Immature natural killer cell (primary cell): ENCODE measurements around the gene POU6F2. TPM values are rescaled to one million over a fixed set of nuclear protein-coding genes. Genes with fewer than 3 reads are reported as not detected.

Experiments used
- DNase-seq, 3 donors: peaks; one replicate each; pipeline ENCODE4 v3.0.0; 2022; ENCODE audit warnings: mixed read lengths in 1 of 3
- H3K27ac Mint-ChIP-seq, 6 donors: one replicate each; pipeline ENCODE4 v1.8.0; 2020; ENCODE audit warnings: mixed read lengths in 6 of 6, mild to moderate bottlenecking in 5 of 6, inconsistent platforms in 4 of 6, moderate library complexity in 3 of 6
- H3K27me3 Mint-ChIP-seq, 3 donors: one replicate each; pipeline ENCODE4 v1.8.0; 2020 to 2021; ENCODE audit warnings: low read depth in 3 of 3, mild to moderate bottlenecking in 3 of 3, mixed read lengths in 3 of 3, moderate library complexity in 3 of 3, inconsistent platforms in 1 of 3
- H3K36me3 Mint-ChIP-seq, 3 donors: one replicate each; pipeline ENCODE4 v1.8.0; 2020; ENCODE audit warnings: mixed read lengths in 3 of 3, inconsistent platforms in 2 of 3, mild to moderate bottlenecking in 2 of 3
- H3K4me1 Mint-ChIP-seq, 2 donors: one replicate each; pipeline ENCODE4 v1.8.0; 2020; ENCODE audit warnings: inconsistent platforms in 2 of 2, mild to moderate bottlenecking in 2 of 2, mixed read lengths in 2 of 2, moderate library complexity in 1 of 2
- H3K4me3 Mint-ChIP-seq, 5 donors: one replicate each; pipeline ENCODE4 v1.8.0; 2020; ENCODE audit warnings: mild to moderate bottlenecking in 5 of 5, mixed read lengths in 5 of 5, inconsistent platforms in 3 of 5, moderate library complexity in 3 of 5
- H3K9me3 Mint-ChIP-seq, 6 donors: one replicate each; pipeline ENCODE4 v1.8.0; 2020; ENCODE audit warnings: mild to moderate bottlenecking in 6 of 6, mixed read lengths in 6 of 6, inconsistent platforms in 4 of 6, moderate library complexity in 3 of 6
- polyA plus RNA-seq, 3 donors: library from polyadenylated mRNA; unstranded; fragments of 300-500 nt; fragmentation: Illumina TruSeq; gene quantifications; one replicate each; pipeline ENCODE4 v1.2.3, GENCODE V29; 2021

The POU6F2 gene
- polyA plus RNA-seq, 3 donors from 2014 or later = not detected

DNA sequence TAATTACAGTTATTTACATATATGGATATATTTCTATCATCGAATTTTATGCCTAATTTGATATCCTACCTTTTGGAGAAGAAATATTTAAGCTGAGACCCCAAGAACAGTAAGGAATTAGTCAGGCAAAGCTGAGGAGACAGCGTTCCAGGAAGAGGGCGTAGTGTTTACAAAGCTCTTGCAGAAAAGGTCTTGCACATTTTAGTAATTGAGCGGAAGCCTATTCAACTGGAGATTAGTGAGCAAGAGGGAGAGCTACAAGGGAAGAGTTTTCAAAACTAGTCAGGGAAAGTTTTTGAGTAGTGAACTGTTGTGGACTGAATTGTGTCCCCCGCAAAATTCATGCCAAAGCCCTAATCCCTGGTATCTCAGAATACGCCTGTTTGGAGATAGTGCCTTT is 26.5 kb upstream of the POU6F2 start:
- Mint-ChIP-seq H3K27ac (no peak overlapping the region), H3K27me3 (peaks cover 3 to 10% (median 3%) of the 10 kb centered on the region in 3 donors), H3K4me3 (no peak overlapping the region), H3K36me3 (no peaks in the 10 kb centered on the region), H3K4me1 (no peaks in the 10 kb centered on the region), H3K9me3 (no peaks in the 10 kb centered on the region)
- no peak for DNase-seq

DNA sequence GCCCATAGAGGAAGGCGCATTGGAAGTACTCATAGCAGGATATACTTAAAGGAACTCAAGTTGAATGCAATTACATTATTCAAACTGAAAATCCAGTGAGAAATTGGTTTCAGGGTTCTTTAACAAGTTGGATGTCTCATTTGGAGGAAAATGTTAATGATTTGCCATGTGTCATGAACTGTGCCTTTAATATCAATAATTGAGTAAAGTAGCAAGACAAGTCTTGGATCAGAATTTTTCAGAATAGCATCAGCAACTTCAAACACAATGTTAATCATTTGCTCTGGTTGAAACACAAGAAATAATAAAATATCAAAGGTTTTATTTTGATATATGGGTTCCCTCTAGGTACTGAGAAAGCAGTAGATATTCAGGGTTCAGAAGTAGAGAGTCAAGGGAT is 24.5 kb upstream of the POU6F2 start:
- Mint-ChIP-seq H3K27ac (no peak overlapping the region), H3K36me3 (no peaks in the 10 kb centered on the region), H3K4me1 (no peaks in the 10 kb centered on the region), H3K4me3 (no peak overlapping the region), H3K27me3 (peaks cover under 1 to 12% (median 3%) of the 10 kb centered on the region in 3 donors), H3K9me3 (no peaks in the 10 kb centered on the region)
- no peak for DNase-seq

DNA sequence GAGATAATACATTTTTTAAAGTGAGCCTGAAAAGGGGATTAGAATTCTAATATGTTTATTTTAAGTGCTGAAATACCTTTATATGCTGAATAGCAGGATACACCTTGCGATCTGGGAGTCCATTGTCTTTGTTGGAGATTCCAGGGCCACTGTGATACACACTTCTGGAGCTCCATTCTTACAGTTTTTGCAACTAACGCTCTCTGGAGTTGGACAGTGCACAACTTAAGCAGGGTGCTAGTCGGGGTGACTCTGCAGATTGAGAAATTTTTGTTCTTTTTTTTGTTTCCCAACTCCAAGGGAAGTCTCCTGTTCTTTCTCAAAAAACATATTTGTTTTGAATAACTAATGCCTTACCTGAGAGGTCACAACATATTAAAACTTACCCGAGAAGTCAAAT is 23.7 kb upstream of the POU6F2 start:
- H3K4me1 Mint-ChIP-seq = no peaks in the 10 kb centered on the region

DNA sequence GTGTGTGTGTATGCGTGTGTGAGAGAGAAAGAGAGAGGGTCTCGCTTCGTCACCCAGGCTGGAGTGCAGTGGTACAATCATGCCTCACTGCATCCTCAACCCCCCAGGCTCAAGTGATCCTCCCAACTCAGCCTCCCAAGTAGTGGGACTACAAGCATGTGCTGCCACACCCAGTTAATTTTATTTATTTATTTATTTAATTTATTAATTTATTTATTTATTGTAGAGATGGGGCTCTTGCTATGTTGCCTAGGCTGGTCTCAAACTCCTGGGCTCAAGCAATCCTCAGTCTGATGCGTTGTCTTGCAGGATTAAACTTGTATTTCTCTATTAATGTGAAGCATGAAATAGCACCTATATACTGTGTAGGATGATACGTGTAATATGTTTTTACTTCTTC is 21.8 kb upstream of the POU6F2 start:
- Mint-ChIP-seq H3K27me3 (peaks cover 5 to 19% (median 5%) of the 10 kb centered on the region in 3 donors), H3K4me3 (no peak overlapping the region)

More for the DNA sequence above, 23.7 kb upstream of the POU6F2 start:
- no peak overlapping the region for H3K4me3 Mint-ChIP-seq
- H3K36me3 Mint-ChIP-seq = no peaks in the 10 kb centered on the region
- no peak for DNase-seq
- H3K9me3 Mint-ChIP-seq = no peaks in the 10 kb centered on the region
- no peak overlapping the region for H3K27ac Mint-ChIP-seq
- H3K27me3 Mint-ChIP-seq = peaks cover 3 to 15% (median 5%) of the 10 kb centered on the region in 3 donors

DNA sequence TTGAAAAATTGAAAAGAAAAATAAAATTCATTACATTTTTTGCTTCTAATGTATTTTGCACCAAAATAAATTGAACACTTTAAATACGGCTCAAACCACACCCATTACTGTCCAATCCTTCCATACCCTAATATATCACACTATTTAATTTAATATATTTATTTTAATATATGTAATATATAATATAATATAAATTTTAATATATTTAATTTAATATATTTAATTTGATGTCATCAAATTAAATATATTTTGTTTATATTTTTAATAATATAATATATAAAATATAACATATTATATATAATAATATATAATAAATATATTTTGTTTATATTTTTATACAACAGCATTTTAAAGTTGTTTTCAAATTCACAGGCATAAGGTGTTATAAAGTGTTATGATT is 15.7 kb upstream of the POU6F2 start:
- DNase-seq = no peak
- H3K9me3 Mint-ChIP-seq = peaks cover 0 to 14% (median 0%) of the 10 kb centered on the region in 6 donors
- no peaks in the 10 kb centered on the region for H3K36me3 Mint-ChIP-seq
- H3K27ac Mint-ChIP-seq = no peak overlapping the region
- H3K27me3 Mint-ChIP-seq = peaks cover 7 to 14% (median 10%) of the 10 kb centered on the region in 3 donors
- H3K4me3 Mint-ChIP-seq = no peak overlapping the region
- H3K4me1 Mint-ChIP-seq = no peaks in the 10 kb centered on the region

More for the DNA sequence above, 21.8 kb upstream of the POU6F2 start:
- Mint-ChIP-seq H3K4me1 (no peaks in the 10 kb centered on the region), H3K27ac (no peak overlapping the region), H3K9me3 (no peaks in the 10 kb centered on the region), H3K36me3 (no peaks in the 10 kb centered on the region)
- no peak for DNase-seq

DNA sequence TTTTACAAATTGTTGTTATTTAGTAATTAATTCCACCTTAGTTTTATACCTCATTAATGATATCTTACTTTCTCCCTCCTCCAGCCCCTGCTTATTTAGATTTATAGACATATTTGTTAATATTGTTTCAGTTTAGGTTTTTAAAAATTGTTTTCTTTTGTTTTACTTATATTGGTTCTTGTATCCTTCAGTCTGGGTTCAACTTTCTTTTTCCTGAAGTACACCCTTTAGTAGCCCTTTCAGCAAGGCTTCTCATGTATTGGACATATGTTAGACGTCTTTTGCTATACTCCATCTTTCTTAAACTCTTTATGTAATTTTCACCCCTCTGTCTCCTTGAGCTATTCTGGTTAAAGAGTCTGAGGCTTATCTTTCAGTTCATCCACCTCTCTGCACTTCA is 12.8 kb upstream of the POU6F2 start:
- Mint-ChIP-seq H3K27me3 (peaks cover 2 to 11% (median 4%) of the 10 kb centered on the region in 3 donors), H3K27ac (no peak overlapping the region), H3K36me3 (no peaks in the 10 kb centered on the region), H3K4me1 (no peaks in the 10 kb centered on the region), H3K9me3 (peaks cover 0 to 14% (median 0%) of the 10 kb centered on the region in 6 donors), H3K4me3 (no peak overlapping the region)
- DNase-seq = no peak

DNA sequence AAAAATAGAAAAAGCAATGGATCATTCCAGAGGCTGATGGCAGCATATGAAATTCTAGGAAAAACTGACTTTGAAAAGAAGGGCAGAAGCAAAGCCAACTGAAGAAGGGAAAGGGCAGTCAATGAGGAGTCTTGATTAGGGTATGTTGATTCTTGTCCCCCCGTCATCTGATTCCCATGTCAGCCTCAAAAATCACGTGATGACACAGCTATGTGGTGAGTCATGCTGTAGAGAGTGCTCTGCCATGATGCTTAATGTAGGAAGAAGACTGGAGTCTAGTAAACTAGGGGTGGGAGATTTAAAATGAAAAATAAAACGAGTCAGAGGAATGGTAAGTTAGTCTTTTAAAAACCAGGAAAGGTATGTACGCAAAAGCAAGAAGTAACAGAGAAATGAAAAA is 3.9 kb upstream of the POU6F2 start:
- Mint-ChIP-seq H3K4me1 (no peaks in the 10 kb centered on the region), H3K36me3 (no peaks in the 10 kb centered on the region), H3K9me3 (peaks cover 0 to 5% (median 0%) of the 10 kb centered on the region in 6 donors), H3K27me3 (peaks cover 10 to 15% (median 14%) of the 10 kb centered on the region in 3 donors), H3K27ac (no peak overlapping the region), H3K4me3 (no peak overlapping the region)
- DNase-seq = no peak

DNA sequence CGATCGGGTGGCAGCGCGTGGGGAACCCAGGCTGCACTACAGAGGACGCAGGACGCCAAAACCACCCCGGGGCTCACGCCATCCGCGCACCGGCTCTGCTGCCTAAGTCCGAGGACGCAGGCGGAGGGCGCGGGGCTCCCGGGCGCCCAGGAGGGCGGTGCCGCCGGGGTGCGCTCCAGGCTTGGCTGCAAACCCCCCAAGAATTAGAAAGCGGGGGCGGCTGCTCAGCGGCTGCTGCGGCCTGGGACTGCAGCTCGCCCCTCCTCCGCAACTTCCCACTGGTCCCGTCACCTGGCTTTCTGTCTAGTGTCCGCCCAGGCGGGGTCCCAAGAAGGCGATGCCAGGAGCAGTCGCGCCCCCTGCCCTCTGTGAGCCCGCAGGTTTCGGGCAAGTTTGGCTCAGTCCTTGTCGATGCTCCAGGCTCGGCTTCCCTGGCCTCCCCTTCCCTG is 1.7 kb upstream of the POU6F2 start:
- H3K36me3 Mint-ChIP-seq = no peaks in the 10 kb centered on the region
- peaks cover 0 to 3% (median 0%) of the 10 kb centered on the region in 6 donors for H3K9me3 Mint-ChIP-seq
- H3K4me1 Mint-ChIP-seq = no peaks in the 10 kb centered on the region
- H3K4me3 Mint-ChIP-seq = no peak overlapping the region
- H3K27me3 Mint-ChIP-seq = peaks cover 11 to 18% (median 14%) of the 10 kb centered on the region in 3 donors
- no peak for DNase-seq
- no peak overlapping the region for H3K27ac Mint-ChIP-seq

DNA sequence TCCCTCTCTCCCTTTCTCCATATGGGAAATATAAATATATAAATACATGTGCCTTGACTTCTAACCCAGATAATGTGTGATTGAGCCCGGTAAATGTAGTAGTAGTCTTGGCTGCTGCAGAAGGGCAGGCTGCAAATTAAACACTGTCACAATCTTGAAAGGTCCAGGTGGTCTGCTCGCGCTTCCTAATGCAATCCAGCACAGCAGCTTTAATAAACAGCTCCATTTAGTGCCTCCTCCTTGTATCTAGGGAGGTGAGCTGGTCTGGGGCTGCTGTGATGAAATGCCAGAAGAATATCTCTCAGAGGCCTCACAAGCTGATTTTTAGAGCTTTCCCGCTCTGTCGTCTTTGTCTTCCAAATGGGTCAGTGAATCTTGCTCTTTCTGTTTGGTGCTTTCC is 782 bp downstream of the POU6F2 start:
- peaks cover 0 to 3% (median 0%) of the 10 kb centered on the region in 6 donors for H3K9me3 Mint-ChIP-seq

DNA sequence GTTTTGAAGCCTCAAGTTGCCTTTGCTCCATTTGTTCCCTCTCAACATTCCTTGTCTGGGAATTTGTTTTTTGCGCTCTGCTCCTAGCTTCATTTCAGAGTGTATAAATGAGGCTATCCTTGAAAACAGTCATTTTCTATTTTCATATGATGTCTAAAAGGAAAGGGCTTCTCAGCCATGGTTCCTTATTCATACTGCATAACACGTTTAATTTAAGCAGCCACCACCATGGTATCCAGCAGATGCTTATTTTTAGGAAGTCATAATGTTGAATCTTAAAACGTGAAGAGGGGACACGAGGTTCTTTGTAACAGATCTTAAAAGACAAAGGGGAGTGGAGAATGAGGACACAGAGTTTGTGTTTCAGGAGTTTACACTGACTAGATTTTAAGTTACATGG is 14.5 kb downstream of the POU6F2 start:
- H3K4me3 Mint-ChIP-seq = no peak overlapping the region
- H3K4me1 Mint-ChIP-seq = no peaks in the 10 kb centered on the region
- no peaks in the 10 kb centered on the region for H3K36me3 Mint-ChIP-seq
- H3K27ac Mint-ChIP-seq = no peak overlapping the region
- peaks cover 0 to 3% (median 0%) of the 10 kb centered on the region in 6 donors for H3K9me3 Mint-ChIP-seq
- no peak for DNase-seq
- H3K27me3 Mint-ChIP-seq = peaks cover 2 to 15% (median 7%) of the 10 kb centered on the region in 3 donors

More for the DNA sequence above, 782 bp downstream of the POU6F2 start:
- Mint-ChIP-seq H3K27me3 (peaks cover 5 to 21% (median 11%) of the 10 kb centered on the region in 3 donors), H3K27ac (no peak overlapping the region), H3K4me3 (no peak overlapping the region), H3K4me1 (no peaks in the 10 kb centered on the region), H3K36me3 (no peaks in the 10 kb centered on the region)
- DNase-seq = no peak

DNA sequence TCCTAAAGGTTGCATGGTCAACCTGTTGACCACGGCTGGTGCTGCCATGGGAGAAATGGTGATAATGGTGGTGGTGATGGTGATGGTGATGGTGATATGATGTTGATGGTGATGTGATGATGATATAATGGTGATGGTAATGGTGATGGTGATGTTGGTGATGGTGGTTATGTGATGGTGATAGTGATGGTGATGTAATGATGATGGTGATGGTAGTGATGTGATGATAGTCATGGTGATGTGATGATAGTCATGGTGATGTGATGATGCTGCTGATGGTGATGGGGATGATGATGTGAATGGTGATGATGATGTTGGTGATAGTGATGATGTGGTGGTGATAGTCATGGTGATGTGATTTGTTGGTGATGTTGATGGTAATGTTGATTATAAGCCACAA is 23.9 kb downstream of the POU6F2 start:
- peaks cover 0 to 5% (median 2%) of the 10 kb centered on the region in 3 donors for H3K27me3 Mint-ChIP-seq
- no peaks in the 10 kb centered on the region for H3K9me3 Mint-ChIP-seq
- no peak overlapping the region for H3K4me3 Mint-ChIP-seq
- no peak overlapping the region for H3K27ac Mint-ChIP-seq
- H3K36me3 Mint-ChIP-seq = no peaks in the 10 kb centered on the region
- H3K4me1 Mint-ChIP-seq = no peaks in the 10 kb centered on the region
- no peak for DNase-seq

DNA sequence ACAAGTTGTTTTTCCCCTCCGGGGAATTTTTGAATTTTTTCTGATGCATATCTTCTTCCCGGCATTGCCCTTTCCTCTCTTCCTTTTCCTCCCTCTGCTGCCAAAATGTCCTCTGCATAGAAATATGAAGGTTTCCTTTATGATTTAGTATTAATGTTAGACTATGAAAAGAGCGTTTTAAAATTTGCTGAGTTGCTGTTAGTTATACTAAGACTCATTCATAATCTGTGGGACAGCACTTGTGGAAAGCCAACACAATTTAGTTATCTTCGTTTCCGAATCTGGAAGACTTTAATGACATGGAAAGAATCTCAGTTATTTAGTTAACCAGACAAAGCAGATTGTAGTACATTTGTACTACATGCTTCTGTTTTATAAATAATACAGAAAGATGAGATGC is 25.0 kb downstream of the POU6F2 start:
- no peak for DNase-seq
- no peak overlapping the region for H3K27ac Mint-ChIP-seq
- H3K36me3 Mint-ChIP-seq = no peaks in the 10 kb centered on the region
- no peaks in the 10 kb centered on the region for H3K9me3 Mint-ChIP-seq
- H3K4me3 Mint-ChIP-seq = no peak overlapping the region
- H3K27me3 Mint-ChIP-seq = peaks cover 0 to 3% (median 2%) of the 10 kb centered on the region in 3 donors
- no peaks in the 10 kb centered on the region for H3K4me1 Mint-ChIP-seq

DNA sequence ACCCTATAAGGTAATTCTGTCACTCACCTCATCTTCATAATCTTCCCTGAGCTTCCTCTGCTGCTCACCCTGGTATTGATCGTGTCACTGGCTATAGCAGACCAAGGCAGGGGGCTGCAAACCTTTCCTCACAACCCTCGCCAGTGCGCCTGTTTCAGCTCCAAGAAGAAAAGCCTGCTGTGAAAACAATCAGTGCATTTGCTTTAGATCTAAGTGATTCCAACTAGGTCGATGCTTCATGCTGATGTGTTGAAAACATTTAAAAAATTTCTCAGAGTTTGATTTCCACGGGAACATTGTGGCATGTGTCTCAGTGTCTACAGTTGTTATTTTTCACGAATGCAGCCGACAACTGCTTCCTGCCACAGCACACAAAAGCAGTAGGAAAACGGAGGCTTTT is 27.3 kb downstream of the POU6F2 start:
- H3K4me3 Mint-ChIP-seq = no peak overlapping the region

DNA sequence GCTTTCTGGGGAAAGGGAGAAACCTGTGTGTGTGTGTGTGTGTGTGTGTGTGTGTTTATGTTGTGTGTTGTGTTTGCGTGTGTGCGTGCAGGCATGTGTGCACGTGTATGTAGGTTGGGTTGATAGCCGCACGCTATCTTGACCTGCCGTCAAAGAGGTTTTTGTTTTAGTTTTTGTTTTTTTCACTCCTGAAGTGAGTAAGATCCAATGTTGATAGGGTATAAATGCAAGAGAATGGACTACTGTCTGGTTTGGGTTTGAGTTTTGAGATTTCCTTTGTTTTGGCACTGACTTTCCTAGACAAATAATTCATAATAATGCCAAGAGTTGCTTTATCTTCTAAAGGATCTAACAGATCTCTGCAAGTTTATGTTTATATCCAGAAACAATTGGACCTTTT is 27.8 kb downstream of the POU6F2 start:
- DNase-seq = no peak
- Mint-ChIP-seq H3K9me3 (no peaks in the 10 kb centered on the region), H3K36me3 (no peaks in the 10 kb centered on the region), H3K27ac (no peak overlapping the region), H3K4me1 (no peaks in the 10 kb centered on the region), H3K27me3 (peaks cover 0 to 2% (median 0%) of the 10 kb centered on the region in 3 donors), H3K4me3 (no peak overlapping the region)

More for the DNA sequence above, 27.3 kb downstream of the POU6F2 start:
- Mint-ChIP-seq H3K36me3 (no peaks in the 10 kb centered on the region), H3K27ac (no peak overlapping the region), H3K9me3 (no peaks in the 10 kb centered on the region), H3K4me1 (no peaks in the 10 kb centered on the region), H3K27me3 (peaks cover 0 to 2% (median 0%) of the 10 kb centered on the region in 3 donors)
- no peak for DNase-seq
